Measurements from ENCODE around the gene PPM1E. TPM values are rescaled to one million over a fixed set of nuclear protein-coding genes. Genes with fewer than 3 reads are reported as not detected.

Gene PPM1E
- total and polyA plus RNA-seq, 2 of the 8 experiments (the other 6 are each of a cell fraction or from before 2014, with no cell fraction given), result 5.0 to 10.4 TPM

- DNase-seq (ENCODE audit: low read depth in 1 of 2, low spot score in 2 of 2) (no peak), FAIRE-seq (no peak)
- no peaks in the 10 kb centered on the region for H4K20me1 ChIP-seq (replicated peaks in 1 of 2; ENCODE audit: control insufficient read depth in 1 of 2, insufficient read depth in 2 of 2, low read length in 2 of 2)
- no peaks in the 10 kb centered on the region for H3K4me1 ChIP-seq (replicated peaks in 1 of 4; ENCODE audit: control insufficient read depth in 3 of 4, insufficient read depth in 4 of 4, low read length in 3 of 4)
- no peak overlapping the region for H3K18ac ChIP-seq (ENCODE audit: extremely low read depth, low read length)
- no peak overlapping the region for H2BK15ac ChIP-seq (ENCODE audit: low read length)
- H3K23ac ChIP-seq (ENCODE audit: insufficient read length), result no peak overlapping the region
- H2BK5ac ChIP-seq (ENCODE audit: low read depth, low read length), result no peak overlapping the region
- no peak overlapping the region for H3K4ac ChIP-seq (replicated peaks; ENCODE audit: insufficient read length, low read depth, low read length)
- ChIA-PET POLR2A (ENCODE audit: partially characterized antibody) (no interaction called here), CTCF (ENCODE audit: partially characterized antibody) (no interaction called here)
- H4K8ac ChIP-seq (ENCODE audit: extremely low read depth, insufficient read depth, low read length), result no peak overlapping the region
- no peak overlapping the region for H2BK20ac ChIP-seq (ENCODE audit: low read length)
- no peak overlapping the region for H3K14ac ChIP-seq (ENCODE audit: insufficient read length)
- H3K79me1 ChIP-seq (ENCODE audit: low read depth, low read length), result no peaks in the 10 kb centered on the region
- H3K56ac ChIP-seq (replicated peaks; ENCODE audit: insufficient read length, low read depth, low read length), result no peak overlapping the region
- H3K36me3 ChIP-seq (ENCODE audit: control insufficient read depth in 2 of 4, insufficient read depth in 4 of 4, low read length in 3 of 4), result no peaks in the 10 kb centered on the region
- no peaks in the 10 kb centered on the region for H3K9me3 ChIP-seq (ENCODE audit: insufficient read depth in 2 of 2, low read depth in 1 of 2, low read length in 1 of 2)
- H3K9ac ChIP-seq (replicated peaks in 1 of 4; ENCODE audit: extremely low read depth in 1 of 4, low read depth in 3 of 4, low read length in 3 of 4), result no peak overlapping the region
- no peak overlapping the region for H4K91ac ChIP-seq (replicated peaks; ENCODE audit: insufficient read length, low read length)
- no peak overlapping the region for H4K5ac ChIP-seq (ENCODE audit: insufficient read length, low read depth, low read length)
- no peaks in the 10 kb centered on the region for H3K79me2 ChIP-seq (ENCODE audit: control insufficient read depth in 1 of 2, insufficient read depth in 2 of 2, low read length in 2 of 2)
- H3K4me3 ChIP-seq (ENCODE audit: extremely low read depth in 1 of 4, insufficient read depth in 2 of 4, low read depth in 3 of 4, low read length in 4 of 4), result no peak overlapping the region
- TF ChIP-seq POU5F1 (IDR thresholded peaks at IDR 0.05; ENCODE audit: low read depth, low read length), result no peak
- no peak for TF ChIP-seq CHD2 (IDR thresholded peaks at IDR 0.05; ENCODE audit: low read length)
- TF ChIP-seq MAFK (IDR thresholded peaks at IDR 0.05; ENCODE audit: low read depth, low read length), result no peak
- TF ChIP-seq CHD1 (IDR thresholded peaks at IDR 0.05; ENCODE audit: low read depth, low read length), result no peak
- TF ChIP-seq SIRT6 (IDR thresholded peaks at IDR 0.05; ENCODE audit: low read length), result no peak
- no peak for TF ChIP-seq GTF2F1 (IDR thresholded peaks at IDR 0.05; ENCODE audit: borderline replicate concordance, low read depth, low read length)
- TF ChIP-seq SRF (IDR thresholded peaks at IDR 0.05; ENCODE audit: low read depth, low read length), result no peak
- TF ChIP-seq BCL11A (IDR thresholded peaks at IDR 0.05; ENCODE audit: low read depth in 2 of 2, low read length in 2 of 2), result no peak
- TF ChIP-seq SP1 (IDR thresholded peaks at IDR 0.05; ENCODE audit: low read depth, low read length), result no peak
- no peak for TF ChIP-seq CTCF (IDR thresholded peaks at IDR 0.05; ENCODE audit: control extremely low read depth in 1 of 3, insufficient read depth in 1 of 3, low read depth in 1 of 3, low read length in 3 of 3)
- TF ChIP-seq ASH2L (IDR thresholded peaks at IDR 0.05; ENCODE audit: low read length), result no peak
- TF ChIP-seq KDM5A (IDR thresholded peaks at IDR 0.05; ENCODE audit: low read length), result no peak
- no peak overlapping the region for H2BK120ac ChIP-seq (replicated peaks; ENCODE audit: low read depth, low read length)
- H2BK12ac ChIP-seq (ENCODE audit: low read depth, low read length), result no peak overlapping the region
- WGBS, 2 experiments (ENCODE audit: extremely low coverage in 1 of 2, insufficient coverage in 1 of 2, insufficient read length in 1 of 2, insufficient replicate concordance in 2 of 2, low coverage in 1 of 2, low lambda C conversion rate in 2 of 2, missing lambda C conversion rate in 1 of 2), result 89% methylated on average over 3 of the region's 3 CpGs; no CpG with 5 or more reads in 1 of the 2 experiments
- no peaks in the 10 kb centered on the region; the same call in 1 of the 2 replicates for H3K23me2 ChIP-seq (ENCODE audit: low read depth, low read length)
- H3K4me2 ChIP-seq (ENCODE audit: insufficient read depth in 1 of 2, low read depth in 2 of 2, low read length in 2 of 2), result no peak overlapping the region
- H2AK5ac ChIP-seq (ENCODE audit: low read depth, low read length), result no peak overlapping the region
- H2AFZ ChIP-seq (ENCODE audit: low read length), result no peak overlapping the region
- H3K27me3 ChIP-seq (replicated peaks in 1 of 4; ENCODE audit: control insufficient read depth in 3 of 4, extremely low read depth in 1 of 4, insufficient read depth in 3 of 4, low read length in 3 of 4), result no peaks in the 10 kb centered on the region
- no peak overlapping the region for H3K27ac ChIP-seq (ENCODE audit: low read depth, low read length)
Measured at GRCh38 chr17:58932956-58933355, 177.3 kb downstream of the PPM1E start.

Data from H1 (cell line).